ENCODE data around the gene CSMD2. TPM values are rescaled to one million over a fixed set of nuclear protein-coding genes. Genes with fewer than 3 reads are reported as not detected.

The CSMD2 gene
- total RNA-seq, 4 donors from 2014 or later, result 8.6 TPM; not detected in 3

DNA sequence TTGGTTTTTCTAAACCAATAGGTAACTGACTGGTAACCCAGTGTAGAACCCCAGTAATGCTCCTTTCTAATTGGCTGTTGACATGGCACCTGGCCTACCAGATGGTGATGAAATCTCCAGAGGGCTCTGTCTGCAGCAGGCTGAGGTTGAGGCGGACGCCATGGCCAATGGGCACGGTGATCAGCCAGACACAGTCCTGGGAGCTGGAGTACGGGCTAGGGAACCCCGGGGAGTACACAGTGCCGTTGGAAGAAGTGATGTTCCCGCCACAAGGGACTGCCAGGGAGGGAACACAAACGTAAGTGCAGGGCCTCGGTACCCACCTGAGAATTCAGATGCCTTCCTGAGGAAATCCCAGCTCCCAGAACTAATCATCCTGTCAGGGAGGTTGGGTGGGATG is 562.8 kb downstream of the CSMD2 start:
- Histone ChIP-seq H3K9me3 (no peaks in the 10 kb centered on the region), H3K36me3 (no peaks in the 10 kb centered on the region), H3K27me3 (no peaks in the 10 kb centered on the region), H3K4me3 (no peak overlapping the region), H3K4me1 (no peaks in the 10 kb centered on the region), H3K27ac (no peak overlapping the region)
- DNase-seq, result no peak
- TF ChIP-seq, protein P1, sequence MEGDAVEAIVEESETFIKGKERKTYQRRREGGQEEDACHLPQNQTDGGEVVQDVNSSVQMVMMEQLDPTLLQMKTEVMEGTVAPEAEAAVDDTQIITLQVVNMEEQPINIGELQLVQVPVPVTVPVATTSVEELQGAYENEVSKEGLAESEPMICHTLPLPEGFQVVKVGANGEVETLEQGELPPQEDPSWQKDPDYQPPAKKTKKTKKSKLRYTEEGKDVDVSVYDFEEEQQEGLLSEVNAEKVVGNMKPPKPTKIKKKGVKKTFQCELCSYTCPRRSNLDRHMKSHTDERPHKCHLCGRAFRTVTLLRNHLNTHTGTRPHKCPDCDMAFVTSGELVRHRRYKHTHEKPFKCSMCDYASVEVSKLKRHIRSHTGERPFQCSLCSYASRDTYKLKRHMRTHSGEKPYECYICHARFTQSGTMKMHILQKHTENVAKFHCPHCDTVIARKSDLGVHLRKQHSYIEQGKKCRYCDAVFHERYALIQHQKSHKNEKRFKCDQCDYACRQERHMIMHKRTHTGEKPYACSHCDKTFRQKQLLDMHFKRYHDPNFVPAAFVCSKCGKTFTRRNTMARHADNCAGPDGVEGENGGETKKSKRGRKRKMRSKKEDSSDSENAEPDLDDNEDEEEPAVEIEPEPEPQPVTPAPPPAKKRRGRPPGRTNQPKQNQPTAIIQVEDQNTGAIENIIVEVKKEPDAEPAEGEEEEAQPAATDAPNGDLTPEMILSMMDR (IDR thresholded peaks at IDR 0.05), result no peak
- no peak for TF ChIP-seq POLR2A (IDR thresholded peaks at IDR 0.05)
- intact Hi-C loops (cut with DNase I; ENCODE audit: low total_unique reads), result no loop called here

DNA sequence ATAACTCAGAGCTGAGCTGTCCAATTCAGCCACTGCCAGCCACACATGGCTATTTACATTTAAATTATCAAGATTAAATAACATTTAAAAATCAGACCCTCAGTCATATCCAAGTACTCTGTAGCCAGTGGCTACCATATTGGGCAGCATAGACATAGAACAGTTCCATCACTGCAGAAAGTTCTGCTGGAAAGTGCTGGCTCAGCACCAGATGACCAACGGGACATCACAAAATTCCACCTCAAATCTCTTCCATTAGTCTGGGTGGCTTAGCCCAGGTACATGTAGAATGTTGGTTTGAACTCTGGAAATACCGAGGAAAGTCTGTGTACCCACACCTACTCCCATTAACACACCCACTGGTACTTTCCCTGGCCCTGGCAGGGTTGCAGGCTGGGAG is 563.3 kb downstream of the CSMD2 start:
- DNase-seq, result no peak
- no peaks in the 10 kb centered on the region for H3K9me3 ChIP-seq
- H3K27ac ChIP-seq, result no peak overlapping the region
- TF ChIP-seq, protein P1 (IDR thresholded peaks at IDR 0.05), result no peak
- TF ChIP-seq POLR2A (IDR thresholded peaks at IDR 0.05), result no peak
- H3K4me1 ChIP-seq, result no peaks in the 10 kb centered on the region
- intact Hi-C loops (cut with DNase I; ENCODE audit: low total_unique reads), result no loop called here
- H3K27me3 ChIP-seq, result no peaks in the 10 kb centered on the region
- H3K36me3 ChIP-seq, result no peaks in the 10 kb centered on the region
- no peak overlapping the region for H3K4me3 ChIP-seq

DNA sequence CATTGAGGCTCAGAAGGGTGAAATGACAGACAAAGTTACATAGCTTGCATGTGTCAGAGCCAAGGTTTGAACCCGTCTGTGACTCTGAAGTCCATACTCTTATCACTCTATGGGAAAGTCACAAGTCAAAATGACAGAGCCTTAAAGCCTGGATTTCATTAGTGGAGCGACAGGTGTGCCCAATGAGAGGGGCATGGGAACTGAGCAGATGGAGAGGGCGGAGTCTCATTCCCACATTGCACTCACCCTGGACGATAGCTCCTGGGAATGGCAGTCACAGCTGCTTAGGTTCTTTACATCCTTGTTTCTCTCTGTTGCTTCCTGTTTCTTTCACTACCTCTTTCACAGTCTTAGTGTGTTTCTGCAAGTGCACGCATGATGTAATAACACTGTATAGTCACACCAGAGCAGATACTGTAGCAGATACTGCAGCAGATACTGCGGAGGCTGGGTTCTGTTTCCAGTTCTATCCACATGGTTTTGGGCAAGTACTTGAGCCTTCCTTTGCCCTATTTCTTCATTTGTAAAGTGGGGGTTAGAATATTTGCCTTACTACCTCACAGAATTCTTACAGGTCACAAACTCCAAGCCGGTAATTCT is 565.4 kb downstream of the CSMD2 start:
- H3K4me1 ChIP-seq, result no peaks in the 10 kb centered on the region
- no peak for DNase-seq
- intact Hi-C loops (cut with DNase I; ENCODE audit: low total_unique reads), result no loop called here
- H3K36me3 ChIP-seq, result no peaks in the 10 kb centered on the region
- TF ChIP-seq, protein P1 (IDR thresholded peaks at IDR 0.05), result no peak
- TF ChIP-seq POLR2A (IDR thresholded peaks at IDR 0.05), result no peak
- no peaks in the 10 kb centered on the region for H3K9me3 ChIP-seq
- H3K27me3 ChIP-seq, result no peaks in the 10 kb centered on the region
- no peak overlapping the region for H3K4me3 ChIP-seq
- H3K27ac ChIP-seq, result no peak overlapping the region

DNA sequence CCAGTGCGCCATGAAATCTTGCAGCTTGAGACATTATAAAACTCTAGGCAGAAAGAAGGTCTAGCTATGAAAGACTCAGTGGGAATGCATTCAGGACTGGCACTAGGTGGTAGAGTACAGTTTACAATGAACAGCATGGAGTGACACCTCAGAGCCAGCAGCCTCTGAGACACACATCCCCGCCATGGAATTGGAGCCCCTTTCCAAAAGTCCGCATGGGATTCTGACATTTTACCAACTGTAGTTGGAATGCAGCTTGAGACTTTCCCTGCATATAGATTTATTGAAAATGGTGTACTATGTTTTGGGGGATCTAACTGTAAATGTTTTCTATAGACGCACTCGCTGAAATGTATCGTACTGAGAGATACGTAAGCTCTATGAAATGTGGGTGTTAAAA is 576.3 kb downstream of the CSMD2 start:
- no peaks in the 10 kb centered on the region for H3K36me3 ChIP-seq
- no peak overlapping the region for H3K27ac ChIP-seq
- DNase-seq, result no peak
- no peaks in the 10 kb centered on the region for H3K4me1 ChIP-seq
- no peak overlapping the region for H3K4me3 ChIP-seq
- TF ChIP-seq, protein P1 (IDR thresholded peaks at IDR 0.05), result no peak
- no peak for TF ChIP-seq POLR2A (IDR thresholded peaks at IDR 0.05)
- H3K27me3 ChIP-seq, result no peaks in the 10 kb centered on the region
- no peaks in the 10 kb centered on the region for H3K9me3 ChIP-seq
- intact Hi-C loops (cut with DNase I; ENCODE audit: low total_unique reads), result no loop called here

DNA sequence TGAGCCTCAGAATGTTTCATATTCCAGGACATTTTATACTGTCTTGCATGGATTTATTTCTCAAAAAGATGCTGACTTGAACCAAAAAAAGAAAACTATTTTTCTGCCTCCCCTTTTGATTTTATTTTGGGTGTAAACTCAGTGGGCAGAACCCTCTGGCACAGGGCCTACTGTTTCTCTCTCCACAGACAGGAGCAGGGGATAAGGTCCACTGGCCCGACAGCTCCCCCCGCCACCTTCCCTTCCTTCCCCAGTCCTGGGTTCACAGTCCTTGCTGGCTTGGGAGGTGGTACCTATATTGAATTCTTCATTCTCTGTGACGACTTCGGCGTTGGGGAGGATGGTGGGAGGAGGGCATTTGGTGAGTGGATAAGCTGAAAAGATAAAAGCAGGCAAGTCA is 578.2 kb downstream of the CSMD2 start:
- Histone ChIP-seq H3K4me1 (no peaks in the 10 kb centered on the region), H3K27ac (no peak overlapping the region), H3K36me3 (no peaks in the 10 kb centered on the region), H3K27me3 (no peaks in the 10 kb centered on the region), H3K4me3 (no peak overlapping the region), H3K9me3 (no peaks in the 10 kb centered on the region)
- TF ChIP-seq, protein P1 (IDR thresholded peaks at IDR 0.05), result no peak
- no peak for TF ChIP-seq POLR2A (IDR thresholded peaks at IDR 0.05)
- no peak for DNase-seq
- intact Hi-C loops (cut with DNase I; ENCODE audit: low total_unique reads), result no loop called here
